ENCODE measurements around the gene DOCK10.

DOCK10 gene

DNA sequence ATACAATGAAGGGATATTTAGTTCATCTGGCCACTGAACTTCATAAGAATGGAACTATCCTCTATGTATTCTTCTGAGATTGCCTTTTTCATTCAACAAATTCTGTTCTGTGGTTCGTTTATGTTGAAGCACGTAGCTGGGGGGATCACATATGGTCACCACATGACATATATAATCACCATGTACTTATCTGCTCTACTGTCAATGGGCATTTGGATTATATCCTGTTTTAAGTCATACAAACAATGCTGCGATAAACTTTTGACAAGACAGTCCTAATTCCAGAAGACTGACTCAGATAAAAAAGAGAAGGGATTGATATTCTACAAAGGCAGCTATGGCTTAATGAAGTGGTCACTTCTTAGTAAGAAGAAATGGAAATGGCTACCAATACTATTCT lies 210.1 kb downstream of the DOCK10 start:
- DNase-seq (ENCODE audit: low spot score), result no peak

GRCh38 chr2:224831530-224831929 lies 210.7 kb downstream of the DOCK10 start:
- no peak for DNase-seq (ENCODE audit: low spot score)

DNA sequence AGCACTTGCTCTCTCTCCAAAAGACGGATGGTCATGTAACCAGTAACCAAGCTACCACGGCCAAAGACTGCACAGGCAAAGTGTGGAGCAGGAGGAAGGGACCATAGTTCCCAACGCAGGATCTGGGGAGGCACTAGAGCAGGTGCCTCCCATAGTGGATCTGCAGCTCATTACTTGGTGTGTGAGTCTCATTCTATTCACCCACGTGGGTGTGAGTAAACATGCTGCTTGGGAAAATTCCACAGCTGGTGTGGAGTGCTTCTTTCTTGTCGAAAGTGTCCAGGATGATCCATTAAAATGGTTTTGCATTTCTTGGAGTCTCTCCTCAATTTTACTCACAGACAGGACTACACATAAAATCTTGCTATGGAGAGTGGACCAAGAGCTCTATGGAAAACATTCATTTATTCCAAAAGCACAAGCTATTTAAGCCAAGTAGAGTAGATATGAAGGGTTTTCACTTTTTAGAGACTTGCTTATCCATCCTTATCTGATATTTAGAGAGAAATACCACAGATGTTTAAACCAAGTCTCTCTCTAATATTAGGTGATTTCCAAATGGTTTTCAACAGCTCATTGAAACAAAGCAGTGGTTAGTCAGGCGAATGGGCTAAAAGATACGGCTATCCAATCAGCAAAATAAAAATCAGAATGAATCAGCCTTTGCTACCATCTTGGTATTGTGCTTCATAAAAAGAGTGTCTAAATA lies 221.8 kb downstream of the DOCK10 start:
- DNase-seq (ENCODE audit: low spot score), result no peak

GRCh38 chr2:224819075-224819474 lies 223.2 kb downstream of the DOCK10 start:
- DNase-seq (ENCODE audit: low spot score), result no peak

DNA sequence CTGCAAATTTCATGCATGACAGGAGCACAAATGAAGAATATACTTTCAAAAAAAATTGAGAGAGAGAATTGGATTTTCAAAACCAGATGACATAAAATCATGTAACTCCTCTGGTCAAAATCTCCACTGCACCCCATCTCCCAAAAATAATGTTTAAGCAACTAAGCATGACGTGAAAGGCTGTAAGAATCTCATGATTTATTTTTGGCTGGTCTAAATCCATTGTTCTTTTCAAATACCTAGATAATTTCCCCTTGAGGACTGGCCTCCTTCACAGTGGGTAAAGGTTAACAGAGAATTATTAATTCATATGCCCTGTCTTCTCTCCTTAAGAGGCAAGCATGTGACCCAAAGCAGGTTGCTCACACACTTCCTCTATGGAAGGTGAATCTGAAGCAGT lies 224.6 kb downstream of the DOCK10 start:
- DNase-seq (ENCODE audit: low spot score), result no peak

DNA sequence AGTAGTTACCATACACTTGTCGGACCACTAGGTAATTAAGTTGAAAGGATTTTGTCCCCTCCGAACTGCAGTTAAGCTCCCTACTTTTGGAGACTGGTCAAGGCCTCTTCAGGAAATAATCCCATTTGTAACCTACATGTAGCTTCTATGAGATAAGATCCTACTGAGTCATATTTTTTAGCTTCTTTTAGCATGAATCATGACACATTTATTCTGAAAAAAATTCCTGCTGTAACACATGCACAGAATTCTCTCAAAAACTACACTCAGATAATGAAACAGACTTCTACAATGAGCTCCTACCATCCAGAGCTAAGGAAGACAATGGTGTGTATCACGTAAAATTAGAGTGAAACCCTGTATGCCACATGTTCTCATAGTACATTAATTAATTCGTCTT lies 225.5 kb downstream of the DOCK10 start:
- DNase-seq (ENCODE audit: low spot score), result peak; percentile 78

DNA sequence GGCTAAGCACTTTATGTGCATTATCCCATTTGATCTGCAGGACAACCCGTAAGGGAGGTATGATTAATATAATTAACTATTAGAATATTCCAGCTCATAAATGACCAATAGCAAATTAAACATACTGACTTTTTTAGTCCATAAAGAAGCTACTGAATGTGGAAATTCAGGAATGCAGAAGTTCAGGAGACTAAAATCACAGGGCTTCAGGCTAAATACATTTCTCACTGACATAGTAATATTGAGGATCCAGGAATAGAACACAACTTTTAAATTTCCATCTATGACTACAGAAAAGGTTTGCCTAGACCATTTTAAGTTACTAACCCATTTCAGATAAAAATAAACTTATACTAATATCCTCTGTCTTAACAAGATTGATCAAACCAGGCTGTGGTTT lies 228.7 kb downstream of the DOCK10 start:
- no peak for DNase-seq (ENCODE audit: low spot score)

- no peak for DNase-seq (ENCODE audit: low spot score)
Observed at GRCh38 chr2:224807153-224807964, 234.9 kb downstream of the DOCK10 start.

GRCh38 chr2:224803930-224804329 lies 238.3 kb downstream of the DOCK10 start:
- DNase-seq (ENCODE audit: low spot score), result peak; percentile 53

GRCh38 chr2:224802407-224802806 lies 239.9 kb downstream of the DOCK10 start:
- DNase-seq (ENCODE audit: low spot score), result peak; percentile 86

- no peak for DNase-seq (ENCODE audit: low spot score)
Observed at GRCh38 chr2:224801360-224801759, 240.9 kb downstream of the DOCK10 start.

DNA sequence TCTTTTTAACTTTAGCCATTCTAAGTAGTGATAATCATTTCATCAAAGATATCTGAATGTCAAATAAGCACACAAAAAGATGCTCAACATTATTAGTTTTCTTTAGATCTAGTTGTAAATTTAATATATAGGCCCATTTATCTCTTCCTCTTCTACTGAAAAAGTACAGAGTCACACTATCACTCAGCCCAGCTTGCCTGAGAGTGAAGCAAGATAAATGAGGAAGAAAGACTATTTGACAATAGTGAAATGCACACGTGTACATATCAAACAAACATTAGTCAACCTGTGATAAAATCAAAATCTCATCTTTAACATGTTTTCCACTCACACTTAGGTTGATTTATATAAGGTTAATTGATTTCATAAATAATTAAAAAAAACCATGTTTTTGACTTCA lies 242.6 kb downstream of the DOCK10 start:
- DNase-seq (ENCODE audit: low spot score), result no peak

GRCh38 chr2:224798180-224798579 lies 244.1 kb downstream of the DOCK10 start:
- no peak for DNase-seq (ENCODE audit: low spot score)

- DNase-seq (ENCODE audit: low spot score), result no peak
Observed at GRCh38 chr2:224796695-224797305, 245.5 kb downstream of the DOCK10 start.

- DNase-seq (ENCODE audit: low spot score), result no peak
Observed at GRCh38 chr2:224793946-224794345, 248.3 kb downstream of the DOCK10 start.

DNA sequence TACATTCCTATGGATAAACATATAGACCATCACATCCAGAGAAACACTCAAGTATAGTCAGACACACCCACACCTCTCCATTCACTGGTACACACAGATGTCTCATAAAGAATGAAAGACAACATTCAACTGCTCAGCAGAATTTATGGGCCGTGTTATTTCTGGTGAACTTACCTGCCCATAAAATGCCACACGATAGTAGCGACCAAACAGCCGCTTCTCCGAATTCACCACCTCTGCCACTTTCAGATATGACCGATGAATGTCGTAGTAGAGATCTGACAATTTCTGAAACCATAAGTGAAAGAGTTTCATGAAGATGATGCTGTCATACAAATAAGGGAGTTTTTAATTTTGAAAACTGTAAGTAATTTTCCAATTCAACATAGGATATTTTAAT lies 255.4 kb downstream of the DOCK10 start:
- DNase-seq (ENCODE audit: low spot score), result no peak

DNA sequence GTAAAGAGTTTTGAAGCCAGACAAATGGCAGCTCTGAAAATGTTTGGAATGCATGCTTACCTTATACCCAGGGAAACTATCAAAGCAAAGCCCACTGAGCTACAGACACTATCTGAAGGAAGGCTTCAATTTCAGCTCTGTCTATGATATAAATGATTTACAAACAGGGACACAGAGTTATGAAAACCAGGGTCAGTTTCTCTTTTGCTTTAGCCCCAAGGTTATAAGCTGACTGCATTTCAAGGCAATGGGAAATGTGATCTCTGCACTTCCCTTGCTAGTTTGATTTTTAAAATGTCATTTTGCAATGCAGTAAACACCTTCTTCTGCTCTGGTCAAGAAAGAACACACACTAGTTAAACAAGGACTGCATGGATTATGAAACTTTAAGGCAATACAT lies 260.9 kb downstream of the DOCK10 start:
- DNase-seq (ENCODE audit: low spot score), result no peak

GRCh38 chr2:224780823-224781222 lies 261.4 kb downstream of the DOCK10 start:
- DNase-seq (ENCODE audit: low spot score), result no peak

DNA sequence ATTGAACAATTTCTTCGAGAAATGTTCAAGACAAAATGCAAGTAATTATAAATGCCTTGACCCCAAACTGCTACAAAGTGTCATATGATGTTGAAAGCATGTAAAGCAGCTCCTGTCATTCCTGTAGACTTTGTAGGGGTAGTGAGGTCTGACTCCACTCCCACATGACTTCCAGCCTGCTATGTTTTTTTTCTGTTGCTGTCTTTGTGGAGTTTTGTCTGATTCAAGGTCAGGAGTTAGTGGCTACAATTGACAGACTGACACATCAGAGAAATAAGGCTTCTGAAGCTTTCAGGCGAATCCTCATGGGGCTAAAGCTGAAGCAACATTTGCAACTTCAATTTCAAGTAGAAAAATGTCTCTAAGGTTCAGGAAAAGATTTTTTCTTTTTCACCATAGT lies 262.2 kb downstream of the DOCK10 start:
- no peak for DNase-seq (ENCODE audit: low spot score)

- peak; percentile 60 for DNase-seq (ENCODE audit: low spot score)
Observed at GRCh38 chr2:224778474-224778877, 263.8 kb downstream of the DOCK10 start.

- no peak for DNase-seq (ENCODE audit: low spot score)
Observed at GRCh38 chr2:224777559-224777930, 264.7 kb downstream of the DOCK10 start.

DNA sequence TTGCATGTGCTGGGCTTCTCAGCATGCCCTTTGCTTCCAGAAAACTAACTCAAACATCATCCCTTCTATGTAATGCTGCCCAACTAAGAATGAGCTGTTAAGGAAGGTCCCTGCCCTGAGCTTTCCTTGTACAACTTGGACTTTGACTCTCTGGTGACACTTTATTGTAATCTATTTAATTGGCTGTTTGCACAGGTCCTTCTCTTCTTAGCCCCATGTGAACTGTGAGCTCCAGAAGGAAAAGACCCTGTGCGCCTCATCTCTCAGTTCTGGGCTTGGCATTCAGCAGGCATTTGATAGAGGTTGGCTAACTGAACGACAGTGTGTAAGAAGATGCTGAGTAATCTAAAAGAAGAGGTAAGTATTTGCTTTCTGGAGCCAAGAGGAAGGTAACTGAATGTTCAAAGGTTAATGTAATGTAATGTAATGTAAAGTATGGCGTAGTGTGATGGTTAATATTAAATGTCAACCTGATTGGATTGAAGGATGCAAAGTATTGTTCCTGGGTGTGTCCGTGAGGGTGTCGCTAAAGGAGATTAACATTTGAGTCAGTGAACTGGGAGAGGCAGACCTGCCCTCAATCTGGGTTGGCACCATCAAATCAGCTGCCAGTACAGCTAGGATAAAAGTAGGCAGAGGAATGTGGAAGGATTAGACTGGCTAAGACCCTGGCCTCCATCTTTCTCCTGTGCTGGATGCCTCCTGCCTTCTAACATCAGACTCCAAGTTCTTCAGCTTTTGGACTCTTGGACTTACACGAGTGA lies 265.3 kb downstream of the DOCK10 start:
- DNase-seq (ENCODE audit: low spot score), result no peak

Data from kidney capillary endothelial cell (primary cell).